ENCODE measurements around the gene TPD52L2. TPM values are rescaled to one million over a fixed set of nuclear protein-coding genes. Genes with fewer than 3 reads are reported as not detected.

TPD52L2 gene
- total RNA-seq, 1 experiment from 2014 or later: 149 TPM

- no peak overlapping the region for H3K27ac ChIP-seq
- no TSS peak for BruUV-seq (replicated peaks)
- TF ChIP-seq EZH2 (IDR thresholded peaks at IDR 0.05; ENCODE audit: low read depth): no peak
- no peak for TF ChIP-seq CTCF (conservative IDR thresholded peaks at IDR 0.05)
- no peaks in the 10 kb centered on the region for H3K9me2 ChIP-seq (ENCODE audit: insufficient read depth)
- no peaks in the 10 kb centered on the region for H3K27me3 ChIP-seq (ENCODE audit: insufficient read depth, low read depth)
- no peak overlapping the region for H3K4me3 ChIP-seq
- H2AFZ ChIP-seq: no peak overlapping the region
- H3F3A ChIP-seq (ENCODE audit: insufficient read depth, low read depth): peaks cover 47% of the 10 kb centered on the region
- H4K20me1 ChIP-seq (ENCODE audit: insufficient read depth): peaks cover 52% of the 10 kb centered on the region
- ChIA-PET POLR2A (ENCODE audit: unreplicated experiment) (no interaction called here), CTCF (interaction anchor here (0.7 kb wide), 1 partner anchor 93 kb away, joined by 3 read pairs; no protein-coding TSS in a partner anchor)
- peaks cover 86% of the 10 kb centered on the region for H3K79me2 ChIP-seq (ENCODE audit: low read depth)
- DNase-seq: no peak
- peaks cover 17% of the 10 kb centered on the region for H3K4me1 ChIP-seq (replicated peaks; ENCODE audit: insufficient read depth)
- no peaks in the 10 kb centered on the region for H3K9me3 ChIP-seq (ENCODE audit: insufficient read depth, low read depth)
- no peak overlapping the region for H3K4me2 ChIP-seq
- intact Hi-C loops (cut with micrococcal nuclease; ENCODE audit: unreplicated experiment): loop anchor here (5.0 kb wide), 1 partner anchor 58 kb away; the partner anchor contains the start of gene UCKL1
- peaks cover 10% of the 10 kb centered on the region; the same call in 1 of the 2 replicates for H3K36me3 ChIP-seq (ENCODE audit: low read depth)
Measured at GRCh38 chr20:63898882-63899558, 34.0 kb downstream of the TPD52L2 start.

GRCh38 chr20:63900413-63900812, 35.3 kb downstream of the TPD52L2 start:
- peaks cover 65% of the 10 kb centered on the region for H4K20me1 ChIP-seq (ENCODE audit: insufficient read depth)
- intact Hi-C loops (cut with micrococcal nuclease; ENCODE audit: unreplicated experiment): no loop called here
- no peak overlapping the region for H3K4me3 ChIP-seq
- peaks cover 14% of the 10 kb centered on the region for H3K4me1 ChIP-seq (replicated peaks; ENCODE audit: insufficient read depth)
- no peaks in the 10 kb centered on the region for H3K27me3 ChIP-seq (ENCODE audit: insufficient read depth, low read depth)
- no peaks in the 10 kb centered on the region for H3K9me3 ChIP-seq (ENCODE audit: insufficient read depth, low read depth)
- H3K27ac ChIP-seq: no peak overlapping the region
- peaks cover 44% of the 10 kb centered on the region for H3F3A ChIP-seq (ENCODE audit: insufficient read depth, low read depth)
- H3K79me2 ChIP-seq (ENCODE audit: low read depth): peaks cover 100% of the 10 kb centered on the region
- ChIA-PET POLR2A (ENCODE audit: unreplicated experiment) (no interaction called here), CTCF (no interaction called here)
- TF ChIP-seq CTCF (conservative IDR thresholded peaks at IDR 0.05) (no peak), EZH2 (IDR thresholded peaks at IDR 0.05; ENCODE audit: low read depth) (no peak)
- no peaks in the 10 kb centered on the region for H3K9me2 ChIP-seq (ENCODE audit: insufficient read depth)
- no peak for DNase-seq
- peaks cover 10% of the 10 kb centered on the region; the same call in 1 of the 2 replicates for H3K36me3 ChIP-seq (ENCODE audit: low read depth)
- no peak overlapping the region for H3K4me2 ChIP-seq
- BruUV-seq (replicated peaks): no TSS peak
- H2AFZ ChIP-seq: no peak overlapping the region

GRCh38 chr20:63903796-63904561, 38.9 kb downstream of the TPD52L2 start:
- H2AFZ ChIP-seq: no peak overlapping the region
- H3F3A ChIP-seq (ENCODE audit: insufficient read depth, low read depth): peaks cover 27% of the 10 kb centered on the region; the same call in 1 of the 2 replicates
- H3K4me1 ChIP-seq (replicated peaks; ENCODE audit: insufficient read depth): no peaks in the 10 kb centered on the region
- peaks cover 97% of the 10 kb centered on the region for H3K79me2 ChIP-seq (ENCODE audit: low read depth)
- no peaks in the 10 kb centered on the region for H3K9me3 ChIP-seq (ENCODE audit: insufficient read depth, low read depth)
- intact Hi-C loops (cut with micrococcal nuclease; ENCODE audit: unreplicated experiment): no loop called here
- H3K9me2 ChIP-seq (ENCODE audit: insufficient read depth): no peaks in the 10 kb centered on the region
- H3K36me3 ChIP-seq (ENCODE audit: low read depth): no peaks in the 10 kb centered on the region
- H3K27ac ChIP-seq: no peak overlapping the region
- H3K4me2 ChIP-seq: no peak overlapping the region
- H4K20me1 ChIP-seq (ENCODE audit: insufficient read depth): peaks cover 61% of the 10 kb centered on the region
- no peaks in the 10 kb centered on the region for H3K27me3 ChIP-seq (ENCODE audit: insufficient read depth, low read depth)
- BruUV-seq (replicated peaks): TSS peak; percentile 8
- POLR2A ChIA-PET (ENCODE audit: unreplicated experiment): no interaction called here
- DNase-seq: no peak
- no peak for TF ChIP-seq CTCF (conservative IDR thresholded peaks at IDR 0.05)
- TF ChIP-seq EZH2 (IDR thresholded peaks at IDR 0.05; ENCODE audit: low read depth): no peak
- CTCF ChIA-PET: no interaction called here
- H3K4me3 ChIP-seq: no peak overlapping the region
